ENCODE data around the gene KRTAP5-6.
"Not testable (repeated sequence)": the region's sequence is repeated elsewhere in the genome, so short reads cannot be mapped to it uniquely, and the experiment has no call there.

KRTAP5-6 gene

GRCh38 chr11:1659506-1659905 is 37.5 kb upstream of the KRTAP5-6 start:
- POLR2A ChIA-PET = no interaction called here
- DNase-seq (ENCODE audit: extremely low spot score) = no peak
- no peak for TF ChIP-seq BHLHE40 (IDR thresholded peaks at IDR 0.05; ENCODE audit: borderline replicate concordance)
- TF ChIP-seq FOXA1 (IDR thresholded peaks at IDR 0.05) = no peak
- TF ChIP-seq L3MBTL2 (conservative IDR thresholded peaks at IDR 0.05) = no peak
- no peak for TF ChIP-seq ELF4 (IDR thresholded peaks at IDR 0.05)
- no peak for TF ChIP-seq LEF1 (IDR thresholded peaks at IDR 0.05; ENCODE audit: borderline replicate concordance)
- no peak for TF ChIP-seq NFRKB (IDR thresholded peaks at IDR 0.05)
- no peak for TF ChIP-seq PKNOX1 (IDR thresholded peaks at IDR 0.05)
- TF ChIP-seq FOXM1 (IDR thresholded peaks at IDR 0.05; ENCODE audit: borderline replicate concordance) = no peak
- TF ChIP-seq TARDBP (IDR thresholded peaks at IDR 0.05) = no peak
- CTCF ChIA-PET = interaction anchor here (1.0 kb wide), 1 partner anchor 491 kb away, joined by 3 read pairs; no protein-coding TSS in a partner anchor

GRCh38 chr11:1660111-1660867 is 36.7 kb upstream of the KRTAP5-6 start:
- ChIA-PET CTCF (no interaction called here), POLR2A (no interaction called here)
- no peak for DNase-seq (ENCODE audit: extremely low spot score)
- TF ChIP-seq L3MBTL2 (conservative IDR thresholded peaks at IDR 0.05) = no peak
- TF ChIP-seq SUZ12 (IDR thresholded peaks at IDR 0.05) = no peak
- TF ChIP-seq TARDBP (IDR thresholded peaks at IDR 0.05) = no peak
- no peak for TF ChIP-seq FOXK2 (IDR thresholded peaks at IDR 0.05)
- TF ChIP-seq HDGF (IDR thresholded peaks at IDR 0.05; ENCODE audit: borderline replicate concordance) = no peak
- TF ChIP-seq ZNF384 (IDR thresholded peaks at IDR 0.05) = no peak
- no peak for TF ChIP-seq BHLHE40 (IDR thresholded peaks at IDR 0.05; ENCODE audit: borderline replicate concordance)
- TF ChIP-seq NFRKB (IDR thresholded peaks at IDR 0.05) = no peak
- TF ChIP-seq ARNT (IDR thresholded peaks at IDR 0.05) = no peak
- no peak for TF ChIP-seq FOXA1 (IDR thresholded peaks at IDR 0.05)
- TF ChIP-seq CTBP1 (IDR thresholded peaks at IDR 0.05; ENCODE audit: borderline replicate concordance) = no peak
- TF ChIP-seq FOXM1 (IDR thresholded peaks at IDR 0.05; ENCODE audit: borderline replicate concordance) = no peak

GRCh38 chr11:1661454-1662269 is 35.3 kb upstream of the KRTAP5-6 start:
- CTCF ChIA-PET, POLR2A ChIA-PET: not testable (repeated sequence)

GRCh38 chr11:1662699-1663283 is 34.2 kb upstream of the KRTAP5-6 start:
- POLR2A ChIA-PET; DNase-seq (ENCODE audit: extremely low spot score): not testable (repeated sequence)

More at GRCh38 chr11:1661454-1662269, 35.3 kb upstream of the KRTAP5-6 start:
- not testable (repeated sequence) for DNase-seq (ENCODE audit: extremely low spot score)

GRCh38 chr11:1665313-1665712 is 31.7 kb upstream of the KRTAP5-6 start:
- CTCF ChIA-PET = no interaction called here
- no peak for DNase-seq (ENCODE audit: extremely low spot score)
- no peak for TF ChIP-seq PKNOX1 (IDR thresholded peaks at IDR 0.05)
- TF ChIP-seq FOXM1 (IDR thresholded peaks at IDR 0.05; ENCODE audit: borderline replicate concordance) = no peak
- no peak for TF ChIP-seq SP1 (IDR thresholded peaks at IDR 0.05)
- TF ChIP-seq ARNT (IDR thresholded peaks at IDR 0.05) = no peak
- TF ChIP-seq FOXA1 (IDR thresholded peaks at IDR 0.05) = no peak
- TF ChIP-seq SUZ12 (IDR thresholded peaks at IDR 0.05) = no peak
- TF ChIP-seq HDGF (IDR thresholded peaks at IDR 0.05; ENCODE audit: borderline replicate concordance) = no peak
- TF ChIP-seq LEF1 (IDR thresholded peaks at IDR 0.05; ENCODE audit: borderline replicate concordance) = no peak
- TF ChIP-seq ZNF384 (IDR thresholded peaks at IDR 0.05) = no peak
- no peak for TF ChIP-seq CTBP1 (IDR thresholded peaks at IDR 0.05; ENCODE audit: borderline replicate concordance)
- no peak for TF ChIP-seq L3MBTL2 (conservative IDR thresholded peaks at IDR 0.05)
- TF ChIP-seq TARDBP (IDR thresholded peaks at IDR 0.05) = no peak
- no peak for TF ChIP-seq BHLHE40 (IDR thresholded peaks at IDR 0.05; ENCODE audit: borderline replicate concordance)
- TF ChIP-seq NFRKB (IDR thresholded peaks at IDR 0.05) = no peak
- no peak for TF ChIP-seq ELF4 (IDR thresholded peaks at IDR 0.05)
- TF ChIP-seq FOXK2 (IDR thresholded peaks at IDR 0.05) = no peak
- POLR2A ChIA-PET = no interaction called here

More at GRCh38 chr11:1662699-1663283, 34.2 kb upstream of the KRTAP5-6 start:
- CTCF ChIA-PET = not testable (repeated sequence)

GRCh38 chr11:1667121-1667850 is 29.7 kb upstream of the KRTAP5-6 start:
- CTCF ChIA-PET = interaction anchor here (1.0 kb wide), 1 partner anchor 15 kb away, joined by 5 read pairs; no protein-coding TSS in a partner anchor
- POLR2A ChIA-PET = no interaction called here
- no peak for DNase-seq (ENCODE audit: extremely low spot score)
- TF ChIP-seq BHLHE40 (IDR thresholded peaks at IDR 0.05; ENCODE audit: borderline replicate concordance) (no peak), SUZ12 (IDR thresholded peaks at IDR 0.05) (no peak), SP1 (IDR thresholded peaks at IDR 0.05) (no peak), LEF1 (IDR thresholded peaks at IDR 0.05; ENCODE audit: borderline replicate concordance) (no peak), FOXA1 (IDR thresholded peaks at IDR 0.05) (no peak), ZNF384 (IDR thresholded peaks at IDR 0.05) (no peak), L3MBTL2 (conservative IDR thresholded peaks at IDR 0.05) (no peak), NFRKB (IDR thresholded peaks at IDR 0.05) (no peak), TARDBP (IDR thresholded peaks at IDR 0.05) (no peak)
